ENCODE data around the gene ACE.

DNA sequence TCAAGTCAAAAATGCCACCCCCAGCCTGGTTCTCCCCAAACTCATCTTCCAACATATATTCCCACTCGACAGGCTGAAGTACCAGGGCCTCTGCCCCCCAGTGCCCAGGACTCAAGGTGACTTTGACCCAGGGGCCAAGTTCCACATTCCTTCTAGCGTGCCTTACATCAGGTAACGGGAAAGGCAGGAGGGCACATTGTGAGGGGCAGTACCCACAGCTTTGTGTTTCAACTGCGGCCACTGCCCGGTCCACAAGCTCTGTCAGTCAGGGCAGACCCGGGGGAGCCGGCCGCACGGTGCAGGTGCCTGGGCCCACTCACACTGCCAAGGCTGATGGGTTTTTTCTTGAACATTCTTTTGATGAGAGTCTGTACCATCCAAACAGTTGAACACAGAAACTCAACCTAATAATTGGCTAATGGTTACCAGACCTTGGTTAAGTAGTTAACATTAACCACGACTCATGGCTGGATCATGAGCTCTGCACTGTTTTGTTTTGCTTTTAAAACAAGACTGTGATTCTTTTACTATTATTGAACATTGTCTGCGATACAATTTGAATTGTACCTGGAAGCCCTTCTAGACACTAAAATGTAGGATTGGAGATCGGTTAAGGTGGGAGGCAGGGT is 17.6 kb downstream of the ACE start:
- TF ChIP-seq, protein P1, sequence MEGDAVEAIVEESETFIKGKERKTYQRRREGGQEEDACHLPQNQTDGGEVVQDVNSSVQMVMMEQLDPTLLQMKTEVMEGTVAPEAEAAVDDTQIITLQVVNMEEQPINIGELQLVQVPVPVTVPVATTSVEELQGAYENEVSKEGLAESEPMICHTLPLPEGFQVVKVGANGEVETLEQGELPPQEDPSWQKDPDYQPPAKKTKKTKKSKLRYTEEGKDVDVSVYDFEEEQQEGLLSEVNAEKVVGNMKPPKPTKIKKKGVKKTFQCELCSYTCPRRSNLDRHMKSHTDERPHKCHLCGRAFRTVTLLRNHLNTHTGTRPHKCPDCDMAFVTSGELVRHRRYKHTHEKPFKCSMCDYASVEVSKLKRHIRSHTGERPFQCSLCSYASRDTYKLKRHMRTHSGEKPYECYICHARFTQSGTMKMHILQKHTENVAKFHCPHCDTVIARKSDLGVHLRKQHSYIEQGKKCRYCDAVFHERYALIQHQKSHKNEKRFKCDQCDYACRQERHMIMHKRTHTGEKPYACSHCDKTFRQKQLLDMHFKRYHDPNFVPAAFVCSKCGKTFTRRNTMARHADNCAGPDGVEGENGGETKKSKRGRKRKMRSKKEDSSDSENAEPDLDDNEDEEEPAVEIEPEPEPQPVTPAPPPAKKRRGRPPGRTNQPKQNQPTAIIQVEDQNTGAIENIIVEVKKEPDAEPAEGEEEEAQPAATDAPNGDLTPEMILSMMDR (IDR thresholded peaks at IDR 0.05; ENCODE audit: low read depth, low read length, missing input control), result no peak
- no peak for TF ChIP-seq TAF1 (conservative IDR thresholded peaks at IDR 0.05)
- TF ChIP-seq SP1 (IDR thresholded peaks at IDR 0.05), result no peak
- TF ChIP-seq, protein P2, sequence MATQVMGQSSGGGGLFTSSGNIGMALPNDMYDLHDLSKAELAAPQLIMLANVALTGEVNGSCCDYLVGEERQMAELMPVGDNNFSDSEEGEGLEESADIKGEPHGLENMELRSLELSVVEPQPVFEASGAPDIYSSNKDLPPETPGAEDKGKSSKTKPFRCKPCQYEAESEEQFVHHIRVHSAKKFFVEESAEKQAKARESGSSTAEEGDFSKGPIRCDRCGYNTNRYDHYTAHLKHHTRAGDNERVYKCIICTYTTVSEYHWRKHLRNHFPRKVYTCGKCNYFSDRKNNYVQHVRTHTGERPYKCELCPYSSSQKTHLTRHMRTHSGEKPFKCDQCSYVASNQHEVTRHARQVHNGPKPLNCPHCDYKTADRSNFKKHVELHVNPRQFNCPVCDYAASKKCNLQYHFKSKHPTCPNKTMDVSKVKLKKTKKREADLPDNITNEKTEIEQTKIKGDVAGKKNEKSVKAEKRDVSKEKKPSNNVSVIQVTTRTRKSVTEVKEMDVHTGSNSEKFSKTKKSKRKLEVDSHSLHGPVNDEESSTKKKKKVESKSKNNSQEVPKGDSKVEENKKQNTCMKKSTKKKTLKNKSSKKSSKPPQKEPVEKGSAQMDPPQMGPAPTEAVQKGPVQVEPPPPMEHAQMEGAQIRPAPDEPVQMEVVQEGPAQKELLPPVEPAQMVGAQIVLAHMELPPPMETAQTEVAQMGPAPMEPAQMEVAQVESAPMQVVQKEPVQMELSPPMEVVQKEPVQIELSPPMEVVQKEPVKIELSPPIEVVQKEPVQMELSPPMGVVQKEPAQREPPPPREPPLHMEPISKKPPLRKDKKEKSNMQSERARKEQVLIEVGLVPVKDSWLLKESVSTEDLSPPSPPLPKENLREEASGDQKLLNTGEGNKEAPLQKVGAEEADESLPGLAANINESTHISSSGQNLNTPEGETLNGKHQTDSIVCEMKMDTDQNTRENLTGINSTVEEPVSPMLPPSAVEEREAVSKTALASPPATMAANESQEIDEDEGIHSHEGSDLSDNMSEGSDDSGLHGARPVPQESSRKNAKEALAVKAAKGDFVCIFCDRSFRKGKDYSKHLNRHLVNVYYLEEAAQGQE (IDR thresholded peaks at IDR 0.05), result no peak
- no peak for TF ChIP-seq YY1 (IDR thresholded peaks at IDR 0.05)
- TF ChIP-seq, protein P3, sequence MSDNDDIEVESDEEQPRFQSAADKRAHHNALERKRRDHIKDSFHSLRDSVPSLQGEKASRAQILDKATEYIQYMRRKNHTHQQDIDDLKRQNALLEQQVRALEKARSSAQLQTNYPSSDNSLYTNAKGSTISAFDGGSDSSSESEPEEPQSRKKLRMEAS (IDR thresholded peaks at IDR 0.05), result no peak
- TF ChIP-seq JUND (IDR thresholded peaks at IDR 0.05), result no peak
- no peak for TF ChIP-seq EGR1 (IDR thresholded peaks at IDR 0.05; ENCODE audit: low read depth in 2 of 2)
